Stimulated activated CD4-positive, alpha-beta T cell treated with anti-CD3 and anti-CD28 coated beads, Interleukin-4, amount 100 ng/mL, for 48 hours (primary cell): ENCODE measurements around the gene TMPO.
"Not testable (repeated sequence)": the region's sequence is repeated elsewhere in the genome, so short reads cannot be mapped to it uniquely, and the experiment has no call there.

Source experiments
- DNase-seq, 2 donors: peaks; one replicate each; pipeline ENCODE4 v3.0.0-alpha.2; 2020; ENCODE audit warnings: low read depth in 2 of 2

Gene TMPO

DNA sequence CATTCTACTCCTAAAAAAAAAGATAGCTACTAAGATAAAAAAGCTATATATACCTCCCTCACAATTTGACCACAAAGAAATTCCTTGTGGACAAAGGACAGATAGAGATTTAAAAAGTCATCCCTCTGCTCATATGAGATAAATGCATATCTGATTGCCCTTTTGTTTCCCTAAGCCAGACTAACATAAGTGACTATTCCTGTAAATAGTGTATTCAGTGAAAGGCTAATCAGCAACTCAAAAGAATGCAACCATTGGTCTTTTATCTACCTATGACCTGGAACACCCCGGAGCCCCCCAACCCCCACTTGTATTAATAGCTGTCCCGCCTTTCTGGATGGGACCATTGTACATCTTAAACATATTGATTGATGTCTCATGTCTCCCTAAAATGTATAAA lies 6.3 kb upstream of the TMPO start:
- no peak for DNase-seq

DNA sequence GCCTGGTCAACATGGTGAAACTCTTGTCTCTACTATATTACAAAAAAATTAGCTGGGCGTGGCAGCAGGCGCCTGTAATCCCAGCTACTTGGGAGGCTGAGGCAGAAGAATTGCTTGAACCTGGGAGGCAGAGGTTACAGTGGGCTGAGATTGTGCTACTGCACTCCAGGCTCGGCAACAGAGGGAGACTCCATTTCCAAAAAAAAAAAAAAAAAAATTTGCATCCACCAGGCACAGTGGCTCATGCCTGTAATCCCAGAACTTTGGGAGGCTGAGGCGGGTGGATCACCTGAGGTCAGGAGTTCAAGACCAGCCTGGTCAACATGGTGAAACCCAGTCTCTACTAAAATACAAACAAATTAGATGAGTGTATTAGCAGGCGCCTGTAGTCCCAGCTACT lies 3.6 kb upstream of the TMPO start:
- not testable (repeated sequence) for DNase-seq

DNA sequence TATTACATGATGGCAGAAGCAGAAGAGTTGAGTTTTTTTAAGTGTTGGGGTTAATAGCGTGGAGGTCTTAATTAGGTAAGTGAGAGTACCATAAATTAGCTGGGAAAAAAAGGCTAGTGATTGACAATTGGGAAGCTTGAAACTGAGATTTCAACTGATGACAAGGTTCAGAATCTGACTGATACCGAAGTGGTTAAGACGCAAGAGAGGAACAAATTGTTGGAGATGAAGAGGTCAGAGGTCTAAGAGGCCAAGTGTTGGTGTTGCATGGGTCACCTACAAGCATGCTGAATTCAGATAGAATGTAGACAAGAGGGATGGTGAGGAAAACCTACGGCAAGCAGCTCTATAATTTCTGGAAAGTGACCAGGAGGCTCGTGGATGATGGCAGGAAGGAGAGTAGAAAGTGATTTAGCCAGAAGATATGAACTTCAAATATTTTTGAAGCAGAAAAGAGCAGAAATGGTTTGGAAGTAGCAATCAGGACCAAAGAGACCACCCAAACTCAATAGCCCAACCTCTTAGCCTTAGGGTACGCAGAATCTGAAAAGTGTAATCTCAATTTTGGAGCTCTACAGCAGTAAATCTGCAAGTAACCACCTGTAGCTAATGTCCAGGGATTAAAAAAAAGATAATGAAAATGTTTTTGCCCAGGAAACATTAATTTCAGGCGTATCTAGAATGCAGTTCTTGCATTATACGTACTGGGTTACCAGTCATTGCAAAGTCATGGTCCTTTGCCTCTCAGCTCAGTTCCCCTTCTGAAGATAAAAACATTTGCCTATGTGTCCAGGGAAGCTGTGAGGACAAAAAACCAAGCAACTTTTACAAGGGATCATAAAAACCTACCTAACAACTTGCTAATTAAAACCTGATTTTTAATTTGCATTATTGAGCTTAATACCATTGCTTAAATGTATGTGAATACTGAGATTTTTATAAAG lies 1.7 kb upstream of the TMPO start:
- no peak for DNase-seq

DNA sequence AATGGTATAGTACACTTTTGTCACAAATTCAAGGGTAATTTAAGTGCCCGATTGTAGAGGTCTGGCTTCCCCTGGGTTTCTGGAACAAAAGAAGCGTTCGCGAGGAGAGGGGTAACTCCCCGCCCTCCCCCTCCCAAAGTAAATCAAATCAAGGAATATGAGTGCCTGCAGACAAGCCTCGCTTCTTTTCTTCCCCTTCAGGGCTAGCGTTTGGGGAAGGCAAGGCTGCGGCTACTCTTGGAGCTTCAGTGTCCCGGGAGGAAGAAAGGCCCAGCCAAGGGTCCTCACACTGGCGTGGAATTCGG lies 456 bp upstream of the TMPO start:
- no peak for DNase-seq

DNA sequence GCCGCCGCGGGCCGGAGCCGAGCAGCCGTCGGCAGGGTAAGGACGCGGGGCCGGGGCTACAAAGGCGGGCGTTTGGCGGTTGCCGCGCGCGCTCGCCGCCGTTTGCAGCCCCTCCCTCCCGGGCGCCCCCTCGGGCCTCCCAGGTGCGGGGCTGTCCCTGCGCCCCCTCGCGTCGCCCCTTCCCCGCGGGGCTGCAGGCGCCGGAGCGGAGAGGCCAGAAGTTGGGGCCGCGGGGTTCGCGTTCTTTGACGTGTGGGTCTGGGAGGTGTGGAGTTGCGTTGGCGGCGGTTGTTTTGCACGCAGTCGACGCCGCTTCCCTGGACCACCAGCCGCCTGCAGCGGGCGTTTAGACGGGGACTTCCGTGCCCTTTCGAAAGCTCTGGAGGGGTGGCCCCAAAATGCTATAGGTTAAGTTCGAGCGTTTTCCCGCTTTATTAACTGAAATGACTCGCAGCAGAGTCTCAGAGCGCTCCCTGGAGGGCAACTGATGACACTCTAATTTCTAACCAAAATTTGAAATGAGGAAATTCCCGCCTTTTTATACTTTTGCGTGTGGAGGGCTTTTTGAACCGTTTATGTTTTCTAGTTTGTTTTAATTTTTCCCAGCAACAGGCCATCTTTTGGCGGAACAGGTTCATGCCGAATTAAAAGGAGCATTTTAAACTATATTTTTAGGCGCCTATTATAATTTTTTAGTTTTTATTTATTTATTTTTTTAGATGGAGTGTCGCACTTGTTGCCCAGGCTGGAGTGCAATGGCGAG lies 902 bp downstream of the TMPO start:
- DNase-seq, result peak; percentile 76 to 84

DNA sequence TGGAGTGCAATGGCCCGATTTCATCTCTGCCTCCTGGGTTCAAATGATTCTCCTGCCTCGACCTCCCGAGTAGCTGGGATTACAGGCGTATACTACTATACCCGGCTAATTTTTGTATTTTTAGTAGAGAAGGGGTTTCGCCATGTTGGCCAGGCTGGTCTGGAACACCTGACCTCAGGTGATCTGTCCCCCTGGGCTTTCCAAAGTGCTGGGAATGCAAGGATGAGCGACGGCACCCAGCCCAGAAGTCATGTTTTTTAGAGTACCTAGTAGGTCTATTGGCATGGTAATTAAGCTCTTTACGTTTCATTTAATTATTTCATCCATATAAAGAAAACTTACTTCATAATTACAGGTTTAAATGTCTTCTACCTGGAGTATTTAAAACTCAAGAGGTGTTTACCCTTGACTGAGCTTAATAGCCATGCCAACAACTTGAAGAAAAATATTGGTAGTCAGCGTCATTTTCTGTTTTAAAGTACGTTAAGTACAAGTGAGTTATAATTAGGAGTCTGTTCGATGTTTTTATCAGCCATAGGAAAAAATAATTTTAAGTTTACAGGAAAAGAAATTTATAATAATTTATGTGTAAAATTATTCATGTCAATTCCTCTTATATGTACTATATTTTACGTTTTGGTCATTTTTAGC lies 4.0 kb downstream of the TMPO start:
- DNase-seq, result no peak

DNA sequence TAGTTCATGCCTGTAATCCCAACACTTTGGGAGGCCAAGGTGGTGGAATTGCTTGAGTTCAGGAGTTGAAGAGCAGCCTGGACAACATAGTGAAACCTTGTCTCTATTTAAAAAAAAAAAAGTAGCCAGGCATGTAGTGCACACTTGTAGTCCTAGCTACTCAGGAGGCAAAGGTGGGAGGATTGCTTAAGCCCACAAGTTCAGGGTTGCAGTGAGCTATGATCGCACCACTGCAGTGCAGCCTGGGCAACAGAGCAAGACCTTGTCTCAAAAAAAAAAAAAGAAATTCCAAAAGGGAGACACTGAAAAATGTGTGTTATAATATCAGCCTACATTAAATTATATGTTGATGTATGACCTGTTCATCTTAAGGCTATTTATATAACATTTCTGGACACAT lies 14.7 kb downstream of the TMPO start:
- no peak for DNase-seq

DNA sequence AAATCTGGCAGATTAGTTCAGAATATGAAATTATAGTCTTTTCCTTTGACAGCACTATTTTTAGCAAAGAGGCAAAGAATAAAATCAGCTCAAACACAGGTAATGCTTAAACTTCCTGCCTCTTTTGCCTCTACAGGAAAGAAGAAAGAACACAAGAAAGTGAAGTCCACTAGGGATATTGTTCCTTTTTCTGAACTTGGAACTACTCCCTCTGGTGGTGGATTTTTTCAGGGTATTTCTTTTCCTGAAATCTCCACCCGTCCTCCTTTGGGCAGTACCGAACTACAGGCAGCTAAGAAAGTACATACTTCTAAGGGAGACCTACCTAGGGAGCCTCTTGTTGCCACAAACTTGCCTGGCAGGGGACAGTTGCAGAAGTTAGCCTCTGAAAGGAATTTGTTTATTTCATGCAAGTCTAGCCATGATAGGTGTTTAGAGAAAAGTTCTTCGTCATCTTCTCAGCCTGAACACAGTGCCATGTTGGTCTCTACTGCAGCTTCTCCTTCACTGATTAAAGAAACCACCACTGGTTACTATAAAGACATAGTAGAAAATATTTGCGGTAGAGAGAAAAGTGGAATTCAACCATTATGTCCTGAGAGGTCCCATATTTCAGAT lies 17.4 kb downstream of the TMPO start:
- no peak for DNase-seq

DNA sequence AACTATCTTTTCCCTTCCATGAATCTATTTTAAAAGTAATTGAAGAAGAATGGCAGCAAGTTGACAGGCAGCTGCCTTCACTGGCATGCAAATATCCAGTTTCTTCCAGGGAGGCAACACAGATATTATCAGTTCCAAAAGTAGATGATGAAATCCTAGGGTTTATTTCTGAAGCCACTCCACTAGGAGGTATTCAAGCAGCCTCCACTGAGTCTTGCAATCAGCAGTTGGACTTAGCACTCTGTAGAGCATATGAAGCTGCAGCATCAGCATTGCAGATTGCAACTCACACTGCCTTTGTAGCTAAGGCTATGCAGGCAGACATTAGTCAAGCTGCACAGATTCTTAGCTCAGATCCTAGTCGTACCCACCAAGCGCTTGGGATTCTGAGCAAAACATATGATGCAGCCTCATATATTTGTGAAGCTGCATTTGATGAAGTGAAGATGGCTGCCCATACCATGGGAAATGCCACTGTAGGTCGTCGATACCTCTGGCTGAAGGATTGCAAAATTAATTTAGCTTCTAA lies 18.4 kb downstream of the TMPO start:
- DNase-seq, result no peak

DNA sequence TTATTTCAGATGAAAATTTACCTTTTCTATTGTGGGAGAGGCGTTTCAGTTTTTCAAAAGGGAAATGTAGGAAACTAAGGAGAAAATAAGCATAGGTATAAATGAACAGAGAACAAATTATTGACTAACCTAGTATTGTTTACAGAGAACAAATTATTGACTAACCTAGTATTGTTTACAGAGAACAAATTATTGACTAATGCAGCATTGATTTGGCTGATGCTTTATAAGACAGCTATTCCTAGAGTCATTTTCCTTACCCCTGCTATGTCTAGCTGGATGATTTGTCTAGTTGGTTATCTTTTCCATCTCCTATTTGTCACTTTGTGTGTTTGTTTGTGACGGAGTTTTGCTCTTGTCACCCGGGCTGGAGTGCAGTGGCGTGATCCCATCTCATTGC lies 22.6 kb downstream of the TMPO start:
- DNase-seq, result no peak

DNA sequence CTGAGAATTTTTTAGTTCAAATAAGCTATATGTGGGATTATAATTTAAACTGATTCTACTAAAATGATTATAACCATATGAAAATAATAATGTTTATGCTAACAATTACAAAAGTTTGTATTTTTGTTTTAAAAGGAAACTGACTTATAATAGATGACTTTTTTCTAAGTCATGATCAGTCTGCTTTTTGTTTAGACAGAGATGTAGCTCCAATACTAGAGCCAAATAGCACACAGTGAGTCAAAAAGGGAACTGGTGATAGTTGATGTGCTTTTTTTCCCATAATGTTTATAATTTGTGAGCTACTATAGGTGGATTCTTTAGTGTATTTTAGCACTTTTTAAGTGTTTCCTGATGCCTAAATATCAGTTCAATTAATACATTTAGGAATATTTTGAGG lies 28.3 kb downstream of the TMPO start:
- DNase-seq, result no peak

DNA sequence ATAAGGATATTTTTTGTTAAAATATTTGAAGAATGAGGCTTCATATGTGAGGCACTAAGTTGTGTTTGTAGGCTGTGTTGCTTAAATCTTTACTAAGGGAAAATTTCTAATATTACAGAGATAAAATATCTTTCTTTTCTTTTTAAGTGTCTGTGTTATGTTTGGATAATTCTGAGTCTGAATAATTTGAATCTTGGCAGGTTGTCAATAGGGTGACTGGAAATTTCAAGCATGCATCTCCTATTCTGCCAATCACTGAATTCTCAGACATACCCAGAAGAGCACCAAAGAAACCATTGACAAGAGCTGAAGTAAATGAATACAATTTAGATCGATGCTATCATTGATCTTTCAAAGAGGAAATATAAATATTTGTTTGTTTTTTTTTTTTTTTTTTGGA lies 29.4 kb downstream of the TMPO start:
- no peak for DNase-seq

DNA sequence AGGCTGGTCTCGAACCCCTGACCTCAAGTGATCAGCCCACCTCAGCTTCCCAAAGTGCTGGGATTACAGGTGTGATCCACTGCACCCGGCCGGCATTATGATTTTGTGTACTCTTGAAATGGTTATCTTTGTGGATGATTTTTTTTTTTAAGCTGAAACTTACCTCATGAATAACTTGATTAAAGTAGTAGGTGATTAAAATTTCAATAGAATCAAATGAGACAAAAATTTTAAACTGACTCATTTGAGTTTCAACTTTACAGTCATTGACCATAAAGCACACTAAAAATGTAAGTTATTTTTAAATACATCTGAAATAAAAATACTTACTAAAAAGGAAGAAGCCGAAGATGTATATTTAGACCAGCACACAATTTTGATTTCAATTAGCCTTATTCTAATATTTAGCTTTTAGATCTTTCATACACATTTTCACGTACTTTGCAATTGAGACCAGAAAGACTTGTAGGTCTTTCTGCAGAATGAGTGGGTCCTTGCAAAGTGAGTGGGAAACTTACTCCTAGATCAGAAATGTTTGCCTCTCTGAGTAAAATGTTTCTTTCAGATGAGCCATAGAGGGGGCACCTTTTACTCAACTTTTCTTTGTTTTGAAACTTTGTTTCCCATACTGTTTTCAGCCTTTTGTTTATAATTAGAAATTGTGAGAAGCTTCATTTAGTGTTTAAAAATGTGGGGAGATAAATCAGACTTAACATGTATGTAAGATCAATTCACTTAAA lies 34.2 kb downstream of the TMPO start:
- no peak for DNase-seq

DNA sequence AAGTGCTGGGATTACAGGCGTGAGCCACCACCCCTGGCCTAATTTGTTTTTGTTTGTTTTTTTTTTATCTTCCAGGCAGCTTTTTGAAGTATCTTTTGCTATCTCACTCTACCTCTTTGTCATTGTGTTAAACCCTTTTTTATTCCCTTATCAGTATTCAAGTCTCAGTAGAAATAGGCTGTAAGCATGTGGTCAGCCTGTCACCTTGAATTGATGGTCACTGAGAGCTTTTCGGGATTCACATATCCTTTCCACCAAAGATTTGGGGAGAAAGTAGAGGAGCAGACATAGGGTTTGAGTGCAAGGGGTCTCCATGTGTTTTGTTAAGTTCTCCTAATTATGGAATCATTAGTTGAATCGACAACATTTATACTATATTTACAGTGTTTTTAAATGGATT lies 36.4 kb downstream of the TMPO start:
- DNase-seq, result no peak

DNA sequence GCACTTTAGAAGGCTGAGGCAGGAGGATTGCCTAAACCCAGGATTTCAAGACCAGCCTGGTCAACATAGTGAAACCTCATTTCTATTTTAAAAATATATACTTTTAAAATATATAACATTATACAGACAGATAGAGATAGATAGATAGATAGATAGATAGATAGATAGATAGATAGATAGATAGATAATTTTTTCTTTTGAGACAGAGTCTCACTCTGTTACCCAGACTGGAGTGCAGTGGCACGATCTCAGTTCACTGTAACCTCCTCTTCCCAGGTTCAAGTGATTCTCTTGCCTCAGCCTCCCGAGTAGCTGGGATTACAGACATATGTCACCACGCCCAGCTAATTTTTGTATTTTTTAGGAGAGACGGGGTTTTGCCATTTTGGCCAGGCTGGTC lies 42.7 kb downstream of the TMPO start:
- DNase-seq, result not testable (repeated sequence)

DNA sequence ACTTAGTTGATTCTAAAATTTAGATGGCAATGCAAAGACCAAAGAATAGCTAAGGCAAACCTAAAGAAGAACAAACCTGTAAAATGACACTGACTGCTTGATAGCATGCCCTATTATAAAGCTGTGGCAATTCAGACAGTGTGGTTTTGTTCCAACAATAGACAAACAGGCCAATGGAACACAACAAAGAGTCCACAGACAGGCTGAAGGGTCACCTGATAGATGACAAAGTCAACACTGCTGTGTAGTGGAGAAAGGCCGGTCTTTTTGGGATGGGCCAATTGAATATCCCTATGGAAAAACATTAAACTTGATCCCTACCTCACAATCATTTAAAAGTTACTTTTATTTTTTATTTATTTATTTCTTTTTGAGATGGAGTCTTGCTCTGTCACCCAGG lies 44.3 kb downstream of the TMPO start:
- DNase-seq, result no peak

DNA sequence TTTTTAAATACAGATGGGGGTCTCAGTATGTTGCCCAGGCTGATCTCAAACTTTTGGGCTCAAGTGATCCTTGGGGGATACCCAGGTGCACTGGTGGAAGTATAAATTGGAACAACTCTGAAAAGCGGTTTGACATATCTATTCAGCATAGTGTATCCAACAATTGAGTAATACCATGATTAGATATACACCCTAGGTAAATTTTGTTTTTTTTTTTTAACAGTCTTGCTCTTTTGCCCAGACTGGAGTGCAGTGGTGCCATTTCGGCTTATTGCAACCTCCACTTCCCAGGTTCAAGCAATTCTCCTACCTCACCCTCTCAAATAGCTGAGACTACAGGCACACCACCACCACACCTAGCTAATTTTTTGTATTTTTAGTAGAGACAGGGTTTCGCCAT lies 46.5 kb downstream of the TMPO start:
- DNase-seq, result no peak

DNA sequence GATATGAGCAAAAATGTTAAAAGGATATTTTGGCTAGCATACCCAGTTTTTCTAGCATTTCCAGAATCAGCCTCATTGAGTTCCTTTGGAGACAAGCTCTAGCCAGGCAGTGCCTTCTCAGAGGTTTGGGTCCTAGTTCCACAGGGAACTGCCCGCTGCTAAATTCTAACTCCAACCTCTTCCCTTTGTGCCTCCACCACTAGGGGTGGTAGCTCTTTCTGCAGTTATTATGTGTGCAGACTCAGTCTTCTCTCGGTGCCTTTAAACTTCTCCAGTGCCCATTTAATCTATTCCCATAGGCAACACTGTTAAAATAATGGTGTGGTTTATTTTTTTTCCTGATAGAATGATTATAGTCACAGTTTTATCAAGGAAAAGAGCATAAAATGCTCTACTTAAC lies 56.6 kb downstream of the TMPO start:
- DNase-seq, result no peak

DNA sequence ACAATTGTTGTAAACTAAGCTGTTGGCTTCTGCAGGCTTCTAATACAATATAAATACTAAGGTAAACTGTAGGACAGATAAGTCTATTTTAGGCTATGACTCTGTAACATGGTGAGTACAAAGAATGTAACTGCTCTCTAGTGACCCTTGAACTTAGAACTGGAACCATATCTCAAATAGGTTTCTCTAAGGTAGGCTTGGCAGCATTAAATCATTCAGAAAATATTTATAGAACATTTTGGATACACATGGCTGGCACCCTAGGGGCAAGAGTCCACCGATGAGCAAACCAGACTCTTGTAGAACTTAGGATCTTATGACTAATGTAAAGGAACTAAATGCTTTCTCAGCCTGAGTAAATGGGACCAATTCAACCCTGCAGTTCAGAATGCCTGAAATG lies 58.7 kb downstream of the TMPO start:
- no peak for DNase-seq

DNA sequence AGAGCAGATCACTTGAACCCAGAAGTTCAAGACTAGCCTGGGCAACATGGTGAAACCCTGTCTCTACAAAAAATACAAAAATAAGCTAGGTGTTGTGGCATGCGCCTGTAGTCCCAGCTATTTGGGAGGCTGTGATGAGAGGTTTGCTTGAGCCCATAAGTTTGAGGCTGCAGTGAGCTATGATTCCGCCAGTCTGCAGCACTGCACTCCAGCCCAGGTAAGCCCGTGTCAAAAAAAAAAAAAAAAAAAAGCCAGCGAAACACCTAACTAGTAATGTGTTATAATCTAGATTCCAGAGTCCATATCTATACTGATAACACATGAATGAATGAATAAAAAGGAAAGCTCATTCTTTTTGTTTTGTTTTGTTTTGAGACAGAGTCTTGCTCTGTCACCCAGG lies 59.6 kb downstream of the TMPO start:
- no peak for DNase-seq

DNA sequence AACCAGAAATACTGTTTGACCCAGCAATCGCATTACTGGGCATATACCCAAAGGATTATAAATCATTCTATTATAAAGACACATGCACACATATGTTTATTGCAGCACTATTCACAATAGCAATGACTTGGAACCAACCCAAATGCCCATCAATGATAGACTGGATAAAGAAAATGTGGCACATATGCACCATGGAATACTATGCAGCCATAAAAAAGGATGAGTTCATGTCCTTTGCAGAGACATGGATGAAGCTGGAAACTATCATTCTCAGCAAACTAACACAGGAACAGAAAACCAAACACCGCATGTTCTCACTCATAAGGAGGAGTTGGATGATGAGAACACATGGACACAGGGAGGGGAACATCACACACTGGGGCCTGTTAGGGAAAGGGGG lies 61.4 kb downstream of the TMPO start:
- DNase-seq, result not testable (repeated sequence)
